Amniotic epithelial cell (primary cell): ENCODE results near the gene BBS12.

Source experiments
- DNase-seq: peaks from one replicate; pipeline ENCODE4 v3.0.0-alpha.2; 2010; ENCODE audit warnings: low read depth

The BBS12 gene

GRCh38 chr4:122732329-122733026 lies at the start of gene BBS12:
BBS12 (plus strand) TSS chr4:122732704; CDS start chr4:122741893, 9,189 bp downstream.
- peak; percentile 98 for DNase-seq

- DNase-seq = no peak
Observed at GRCh38 chr4:122686691-122687090, 45.8 kb upstream of the BBS12 start.

- no peak for DNase-seq
Observed at GRCh38 chr4:122687531-122688061, 44.9 kb upstream of the BBS12 start.

- DNase-seq = no peak
Observed at GRCh38 chr4:122688529-122689140, 43.9 kb upstream of the BBS12 start.

- no peak for DNase-seq
Observed at GRCh38 chr4:122689972-122690371, 42.5 kb upstream of the BBS12 start.

- no peak for DNase-seq
Observed at GRCh38 chr4:122691988-122692387, 40.5 kb upstream of the BBS12 start.

GRCh38 chr4:122692641-122693520 lies 39.6 kb upstream of the BBS12 start:
- DNase-seq = peak; percentile 65

- no peak for DNase-seq
Observed at GRCh38 chr4:122695226-122695625, 37.3 kb upstream of the BBS12 start.

GRCh38 chr4:122700178-122700725 lies 32.3 kb upstream of the BBS12 start:
- DNase-seq = peak; percentile 89

GRCh38 chr4:122701061-122701460 lies 31.4 kb upstream of the BBS12 start:
- DNase-seq = no peak

- no peak for DNase-seq
Observed at GRCh38 chr4:122701965-122702364, 30.5 kb upstream of the BBS12 start.

GRCh38 chr4:122702939-122703338 lies 29.6 kb upstream of the BBS12 start:
- no peak for DNase-seq

- no peak for DNase-seq
Observed at GRCh38 chr4:122703868-122704267, 28.6 kb upstream of the BBS12 start.

- no peak for DNase-seq
Observed at GRCh38 chr4:122705009-122705408, 27.5 kb upstream of the BBS12 start.

GRCh38 chr4:122705547-122706117 lies 26.9 kb upstream of the BBS12 start:
- DNase-seq = no peak

- no peak for DNase-seq
Observed at GRCh38 chr4:122706511-122706910, 26.0 kb upstream of the BBS12 start.

GRCh38 chr4:122707497-122707896 lies 25.0 kb upstream of the BBS12 start:
- DNase-seq = no peak

GRCh38 chr4:122709236-122709635 lies 23.3 kb upstream of the BBS12 start:
- DNase-seq = no peak

GRCh38 chr4:122710434-122711308 lies 21.8 kb upstream of the BBS12 start:
- no peak for DNase-seq

- no peak for DNase-seq
Observed at GRCh38 chr4:122711919-122712318, 20.6 kb upstream of the BBS12 start.

GRCh38 chr4:122712782-122713181 lies 19.7 kb upstream of the BBS12 start:
- DNase-seq = peak; percentile 74
